NB4 (cell line): ENCODE results near the gene GPR141.

ENCODE experiments used
- CTCF ChIP-seq: IDR thresholded peaks from one replicate; pipeline ENCODE4 v1.5.1; 2012; ENCODE audit warnings: low read depth, low read length
- MAX ChIP-seq: IDR thresholded peaks from 2 replicates; pipeline ENCODE4 v1.6.1; 2011; ENCODE audit warnings: low read depth, low read length
- POLR2A ChIP-seq: IDR thresholded peaks from 2 replicates; pipeline ENCODE4 v1.6.1; 2011; ENCODE audit warnings: mild to moderate bottlenecking; ENCODE audit not compliant: insufficient read length; ENCODE audit errors: extremely low read depth

GRCh38 chr7:37707754-37708485 is 24.4 kb downstream of the GPR141 start:
- TF ChIP-seq CTCF (no peak), POLR2A (no peak), MAX (no peak)
